Hindlimb muscle (tissue), 1 donor: ENCODE measurements around the gene FAM83D. TPM values are rescaled to one million over a fixed set of nuclear protein-coding genes. Genes with fewer than 3 reads are reported as not detected.
"Not testable (repeated sequence)": the region's sequence is repeated elsewhere in the genome, so short reads cannot be mapped to it uniquely, and the experiment has no call there.

Experiments used
- DNase-seq: peaks from one replicate; pipeline ENCODE4 v3.0.0-alpha.2; 2013
- polyA plus RNA-seq: library from polyadenylated mRNA; unstranded; fragments of 120-200 nt; gene quantifications from one replicate; pipeline ENCODE4 v1.2.1, GENCODE V29; 2013; ENCODE audit not compliant: insufficient read length

FAM83D gene
- polyA plus RNA-seq, 1 donor, result 7.7 TPM

DNA sequence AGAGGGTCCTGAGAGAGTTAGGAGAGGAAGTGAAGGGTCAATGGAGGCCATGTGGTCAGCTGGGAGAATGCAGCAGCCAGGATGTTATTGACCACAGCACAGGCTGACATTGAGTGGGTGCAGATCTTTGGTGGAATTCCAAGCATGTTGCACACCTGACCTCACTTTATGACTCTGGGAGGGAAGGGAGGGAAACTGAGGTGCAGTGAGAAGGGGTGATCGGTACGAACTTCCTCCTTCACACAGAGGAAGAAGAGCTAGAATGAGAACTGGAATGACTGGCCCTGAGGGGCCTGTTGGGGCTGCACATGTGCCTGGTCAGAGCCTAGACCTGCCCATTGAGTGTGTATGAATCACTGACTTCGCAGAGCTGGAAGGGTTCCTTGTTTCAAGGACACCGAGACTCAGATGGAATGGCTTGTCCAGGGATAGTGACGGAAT lies 9.8 kb downstream of the FAM83D start:
- DNase-seq, result no peak

DNA sequence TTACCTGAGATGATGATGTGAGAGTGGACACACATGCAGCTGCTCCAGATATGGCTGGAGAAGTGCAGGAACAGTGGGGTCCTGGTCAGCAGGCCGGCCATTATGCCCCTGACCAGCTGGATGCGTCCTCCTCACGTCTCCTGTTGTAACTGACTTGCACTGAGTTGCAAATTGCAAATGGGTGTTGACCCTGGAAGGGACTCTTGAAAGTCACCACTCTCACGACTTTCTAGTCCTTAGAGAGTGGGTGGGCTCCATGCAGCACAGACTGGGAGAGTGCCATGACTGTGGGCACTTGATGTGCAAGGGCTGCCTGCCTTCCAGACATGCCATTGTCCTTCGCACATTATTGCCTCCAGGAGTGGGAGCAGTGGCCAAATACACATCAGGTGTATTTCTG lies 10.8 kb downstream of the FAM83D start:
- DNase-seq, result no peak

DNA sequence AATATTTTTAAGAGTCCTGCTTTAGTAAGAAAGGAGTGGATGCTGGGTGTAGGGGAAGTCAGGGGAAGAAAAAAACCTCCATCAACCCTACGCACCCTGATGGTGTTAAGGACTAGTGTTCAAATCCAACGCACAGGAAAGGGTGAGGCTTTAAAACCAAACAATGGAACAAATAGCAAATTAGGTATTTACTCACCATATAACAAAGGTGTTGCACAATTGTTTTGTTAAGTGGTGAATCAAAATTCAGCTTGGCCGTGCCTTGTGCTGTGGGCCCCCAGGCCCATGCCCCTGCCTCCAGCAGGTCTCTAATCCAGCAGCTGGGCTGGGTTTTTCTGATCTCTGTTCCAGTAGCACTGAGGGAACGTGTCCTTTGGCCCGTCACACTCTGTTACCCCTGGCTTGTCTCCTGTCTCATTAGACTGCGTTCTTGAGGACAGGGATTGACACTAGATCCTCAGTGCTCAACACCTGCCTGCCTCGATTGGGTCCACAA lies 11.8 kb downstream of the FAM83D start:
- no peak for DNase-seq

DNA sequence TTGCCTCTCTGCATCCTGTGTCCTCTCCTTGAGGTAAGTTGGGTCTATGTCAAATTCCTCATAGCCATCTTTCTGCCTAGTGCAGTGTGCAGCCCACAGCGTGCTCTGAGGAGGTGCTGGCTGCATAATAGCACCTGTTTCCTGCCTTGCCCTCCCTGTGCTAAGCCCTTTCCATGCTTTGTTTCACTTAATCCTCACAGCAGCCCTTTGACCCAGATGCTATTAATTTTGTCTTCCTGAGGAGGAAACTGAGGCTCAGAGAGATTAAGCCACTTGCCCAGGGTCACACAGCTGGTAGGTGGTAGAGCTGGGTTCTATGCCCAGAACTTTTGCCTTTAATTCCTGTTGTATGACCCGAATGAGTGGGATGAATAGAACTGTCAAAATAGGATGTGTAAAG lies 13.5 kb downstream of the FAM83D start:
- DNase-seq, result no peak

DNA sequence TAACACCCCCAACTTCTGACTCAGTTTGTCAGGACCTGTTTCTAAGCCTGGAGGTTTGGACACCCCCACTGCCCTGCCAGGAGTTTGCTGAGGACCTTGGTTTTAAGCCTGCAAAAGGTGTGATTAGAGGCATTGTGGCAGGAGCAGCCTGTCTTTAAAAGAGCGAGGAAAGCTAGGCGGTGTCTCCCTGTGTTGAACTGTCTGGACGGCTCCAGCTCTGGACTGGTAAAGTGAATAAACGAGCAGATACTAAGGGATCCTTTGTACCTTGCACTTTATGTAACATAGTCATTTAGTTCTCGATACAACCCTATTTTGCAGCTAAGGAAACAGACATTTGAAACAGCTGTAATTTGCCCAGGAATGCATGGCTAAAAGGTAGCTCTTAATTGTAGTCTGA lies 14.4 kb downstream of the FAM83D start:
- DNase-seq, result no peak

DNA sequence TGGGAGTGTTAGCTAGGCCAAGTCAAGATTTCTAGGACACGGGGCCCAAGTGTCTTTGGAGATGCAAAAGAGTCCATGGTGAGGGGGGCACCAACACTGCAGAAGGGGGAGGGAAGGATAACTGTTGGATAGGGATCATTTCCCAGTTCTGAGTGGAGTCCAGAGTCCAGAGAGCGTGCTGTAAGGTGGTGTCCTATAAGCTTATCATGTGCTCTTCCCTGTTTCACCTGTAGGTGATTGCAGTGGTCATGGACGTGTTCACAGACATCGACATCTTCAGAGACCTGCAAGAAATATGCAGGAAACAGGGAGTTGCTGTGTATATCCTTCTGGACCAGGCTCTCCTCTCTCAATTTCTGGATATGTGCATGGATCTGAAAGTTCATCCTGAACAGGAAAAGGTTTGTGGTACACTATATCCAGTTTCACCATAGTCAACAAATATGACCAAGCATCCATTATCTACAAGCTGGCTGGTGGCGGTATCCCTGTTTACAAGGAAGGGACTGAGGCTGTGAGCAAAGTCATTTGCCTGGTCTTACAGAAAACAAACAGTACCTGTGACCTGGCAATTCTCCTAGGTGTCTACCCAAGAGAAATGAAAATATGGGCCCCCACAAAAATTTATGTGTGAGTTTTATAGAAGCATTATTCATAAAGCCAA lies 15.6 kb downstream of the FAM83D start:
- no peak for DNase-seq

DNA sequence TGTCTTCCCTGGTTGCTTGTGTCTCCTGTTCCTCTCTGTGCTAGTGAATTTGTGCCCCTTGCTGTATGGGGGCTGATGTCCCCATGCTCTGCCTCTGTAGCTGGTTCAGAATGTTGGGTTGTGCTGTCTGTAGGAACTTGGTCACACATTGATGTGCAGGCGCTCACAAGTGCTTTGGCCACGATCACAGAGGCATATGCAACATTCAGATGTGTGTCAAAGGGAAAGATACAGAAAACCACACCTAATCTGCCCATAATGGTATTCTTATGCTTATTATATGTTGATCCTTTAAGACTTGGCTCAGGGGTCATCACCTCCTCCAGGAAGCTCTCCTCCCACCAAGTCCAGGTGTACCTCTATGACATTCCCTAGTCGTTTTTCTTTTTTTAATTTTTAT lies 18.8 kb downstream of the FAM83D start:
- no peak for DNase-seq

DNA sequence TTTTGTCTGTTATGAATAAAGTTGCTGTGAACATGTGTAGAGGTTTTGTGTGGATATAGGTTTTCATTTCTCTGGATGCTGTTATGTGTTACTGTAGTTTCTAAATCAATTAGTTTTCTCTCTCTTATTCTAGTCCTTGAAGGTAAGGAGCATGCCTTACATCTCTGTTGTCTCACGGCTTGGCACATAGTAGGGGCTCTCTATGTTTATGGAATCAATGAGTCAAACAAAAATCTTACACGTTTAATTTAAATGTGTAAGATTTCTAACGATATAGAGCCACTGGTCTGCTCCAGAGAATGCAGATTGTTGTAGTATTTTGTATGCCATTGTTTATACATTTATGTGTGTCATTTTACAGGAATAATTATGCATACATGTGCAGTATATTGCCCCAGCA lies 20.6 kb downstream of the FAM83D start:
- DNase-seq, result no peak

DNA sequence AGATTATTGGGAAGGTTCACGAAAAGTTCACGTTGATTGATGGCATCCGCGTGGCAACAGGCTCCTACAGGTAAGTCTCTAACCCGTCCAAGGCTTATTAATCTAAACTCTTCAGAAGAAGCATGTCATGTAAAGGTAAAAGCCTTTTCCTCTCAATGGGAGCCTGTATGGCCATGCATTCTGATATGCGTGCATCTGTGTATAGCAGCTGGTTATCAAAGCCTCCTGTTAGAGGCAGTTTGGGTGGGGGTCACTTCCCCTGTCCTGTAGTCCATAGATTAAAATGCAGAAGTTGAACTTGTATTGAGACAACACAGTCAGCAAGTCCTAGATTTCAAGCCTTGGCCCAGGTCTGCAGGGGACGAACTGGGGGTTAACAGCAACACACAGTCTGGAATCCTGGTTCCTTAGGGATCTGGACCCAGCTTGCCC lies 21.7 kb downstream of the FAM83D start:
- DNase-seq, result no peak

DNA sequence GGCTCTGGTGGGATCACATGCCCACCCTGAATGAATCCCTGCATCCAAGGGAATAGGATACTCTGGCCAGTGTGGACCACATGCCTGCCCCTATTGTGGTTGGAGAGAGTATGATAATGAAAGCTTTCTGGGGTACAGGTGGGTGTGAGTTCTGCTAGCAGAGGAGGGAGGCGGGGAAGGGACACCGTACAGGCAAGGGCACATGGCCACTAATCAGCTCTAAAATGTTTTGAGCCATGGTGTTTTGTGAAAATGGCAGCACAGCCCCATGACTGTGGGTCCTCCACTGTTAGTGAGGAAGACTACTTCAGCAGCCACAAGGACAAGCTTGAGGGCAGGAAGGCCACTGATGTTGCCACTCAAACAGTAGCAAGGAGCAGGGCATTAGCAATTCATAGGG lies 24.0 kb downstream of the FAM83D start:
- DNase-seq, result no peak

DNA sequence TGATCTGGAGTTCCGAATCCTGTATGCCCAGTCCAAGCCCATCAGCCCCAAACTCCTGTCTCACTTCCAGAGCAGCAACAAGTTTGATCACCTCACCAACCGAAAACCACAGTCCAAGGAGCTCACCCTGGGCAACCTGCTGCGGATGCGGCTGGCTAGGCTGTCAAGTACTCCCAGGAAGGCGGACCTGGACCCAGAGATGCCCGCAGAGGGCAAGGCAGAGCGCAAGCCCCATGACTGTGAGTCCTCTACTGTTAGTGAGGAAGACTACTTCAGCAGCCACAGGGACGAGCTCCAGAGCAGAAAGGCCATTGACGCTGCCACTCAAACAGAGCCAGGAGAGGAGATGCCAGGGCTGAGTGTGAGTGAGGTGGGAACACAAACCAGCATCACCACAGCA lies 25.4 kb downstream of the FAM83D start:
- no peak for DNase-seq

DNA sequence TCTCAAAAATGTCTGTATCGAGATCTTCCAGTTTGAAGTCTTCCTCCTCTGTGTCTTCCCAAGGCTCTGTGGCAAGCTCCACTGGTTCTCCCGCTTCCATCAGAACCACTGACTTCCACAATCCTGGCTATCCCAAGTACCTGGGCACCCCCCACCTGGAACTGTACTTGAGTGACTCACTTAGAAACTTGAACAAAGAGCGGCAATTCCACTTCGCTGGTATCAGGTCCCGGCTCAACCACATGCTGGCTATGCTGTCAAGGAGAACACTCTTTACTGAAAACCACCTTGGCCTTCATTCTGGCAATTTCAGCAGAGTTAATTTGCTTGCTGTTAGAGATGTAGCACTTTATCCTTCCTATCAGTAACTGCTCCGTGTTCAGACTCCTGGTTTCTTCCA lies 25.9 kb downstream of the FAM83D start:
- no peak for DNase-seq

DNA sequence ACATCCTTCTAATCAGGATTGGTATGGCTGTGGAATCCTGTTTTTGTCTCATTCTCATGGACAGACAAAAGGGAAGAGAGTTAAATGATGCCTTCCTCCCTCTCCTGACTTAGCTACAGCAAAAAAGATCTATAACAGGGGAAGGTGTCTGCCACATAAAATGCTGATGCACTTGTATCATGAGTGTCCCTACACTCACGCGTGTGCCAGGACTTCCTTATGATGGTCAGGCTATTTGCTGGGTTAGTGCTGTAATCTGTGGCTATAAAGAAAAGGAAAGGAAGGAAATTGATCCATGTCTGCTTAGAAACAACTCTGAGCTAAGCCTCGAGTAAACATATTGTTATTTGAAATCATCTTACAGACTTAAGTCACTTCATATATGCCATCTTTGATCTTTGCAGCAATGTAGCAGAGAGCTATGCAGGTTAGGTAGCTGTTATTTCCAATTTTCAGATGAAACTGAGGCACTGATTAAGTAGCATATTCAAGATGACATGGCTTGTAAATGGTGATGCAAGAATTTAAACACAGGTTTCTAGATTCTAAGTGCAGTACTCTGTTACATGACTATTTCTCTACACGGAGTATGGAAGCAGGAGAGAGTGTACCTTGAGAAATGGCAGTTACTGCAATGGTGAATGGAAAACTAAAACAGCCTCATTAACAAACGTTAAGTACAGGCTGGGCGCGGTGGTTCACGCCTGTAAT lies 27.6 kb downstream of the FAM83D start:
- DNase-seq, result no peak

DNA sequence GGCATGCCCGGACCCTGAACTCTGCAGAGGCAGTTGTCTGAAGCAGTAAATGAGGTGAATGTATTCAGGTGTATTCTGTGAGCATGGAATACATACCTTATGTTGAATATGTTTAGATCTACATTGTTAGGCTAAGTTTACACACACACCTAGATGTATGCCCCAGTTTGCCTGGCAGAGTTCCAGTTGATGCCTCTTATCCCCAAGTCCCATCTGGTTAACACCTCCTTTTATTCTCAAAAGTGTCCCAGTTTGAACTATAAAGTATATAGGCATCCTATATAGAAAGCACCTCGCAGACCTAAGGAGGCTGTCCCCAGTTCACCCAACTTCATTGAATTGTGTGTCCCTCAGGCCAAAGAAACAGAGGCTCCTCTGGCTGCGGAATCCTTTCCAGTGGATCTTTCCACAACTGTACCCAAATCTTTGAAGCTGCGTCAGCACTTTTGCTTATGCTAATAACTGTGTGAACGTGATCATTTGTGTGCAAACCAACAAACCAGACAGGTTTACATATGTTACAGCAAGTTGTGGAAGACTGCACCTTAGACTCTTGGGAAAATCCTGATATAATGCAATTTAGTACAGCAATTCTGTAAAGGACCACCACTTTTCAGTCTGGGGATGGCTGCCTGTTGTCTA lies 31.1 kb downstream of the FAM83D start:
- no peak for DNase-seq

DNA sequence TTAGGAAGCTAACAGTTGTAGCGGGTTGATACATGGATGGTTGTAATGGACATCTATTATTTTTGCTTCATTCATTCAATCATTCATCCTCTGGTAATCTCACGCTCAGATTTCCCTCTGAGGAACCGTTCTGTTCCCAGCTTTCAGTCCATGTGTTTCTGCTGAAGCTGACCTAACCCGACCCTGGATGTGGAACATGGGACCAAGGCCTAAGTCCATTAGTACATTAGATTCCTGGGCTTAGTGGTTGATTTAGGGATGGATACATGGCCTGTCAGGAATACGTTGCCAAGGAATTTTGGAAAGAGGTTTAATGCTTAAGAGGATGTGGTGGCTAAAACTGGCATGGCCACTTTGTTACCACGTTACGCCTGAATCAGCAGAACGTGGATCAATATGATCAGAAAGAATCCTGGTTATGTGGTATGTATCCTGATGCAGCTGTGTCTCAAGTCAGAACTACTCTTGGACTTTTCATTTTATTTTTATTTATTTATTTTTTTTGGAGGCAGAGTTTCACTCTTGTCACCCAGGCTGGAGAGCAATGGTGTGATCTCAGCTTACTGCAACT lies 31.8 kb downstream of the FAM83D start:
- DNase-seq, result no peak

DNA sequence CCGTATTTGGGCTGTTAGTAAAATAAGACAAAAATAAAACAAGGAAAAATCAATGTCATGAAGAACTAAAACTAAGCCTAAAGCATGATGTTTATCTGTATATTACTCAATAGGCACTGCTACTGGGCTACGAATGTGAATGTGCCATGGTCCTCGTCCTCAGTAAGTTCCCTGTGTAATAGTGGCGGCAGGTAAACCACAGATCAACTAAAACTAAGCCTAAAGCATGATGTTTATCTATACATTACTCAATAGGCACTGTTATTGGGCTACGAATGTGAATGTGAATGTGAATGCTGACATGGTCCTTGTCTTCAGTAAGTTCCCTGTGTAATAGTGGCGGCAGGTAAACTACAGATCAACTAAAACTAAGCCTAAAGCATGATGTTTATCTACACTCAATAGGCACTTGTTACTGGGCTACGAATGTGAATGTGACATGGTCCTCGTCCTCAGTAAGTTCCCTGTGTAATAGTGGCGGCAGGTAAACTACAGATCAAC lies 34.0 kb downstream of the FAM83D start:
- not testable (repeated sequence) for DNase-seq

DNA sequence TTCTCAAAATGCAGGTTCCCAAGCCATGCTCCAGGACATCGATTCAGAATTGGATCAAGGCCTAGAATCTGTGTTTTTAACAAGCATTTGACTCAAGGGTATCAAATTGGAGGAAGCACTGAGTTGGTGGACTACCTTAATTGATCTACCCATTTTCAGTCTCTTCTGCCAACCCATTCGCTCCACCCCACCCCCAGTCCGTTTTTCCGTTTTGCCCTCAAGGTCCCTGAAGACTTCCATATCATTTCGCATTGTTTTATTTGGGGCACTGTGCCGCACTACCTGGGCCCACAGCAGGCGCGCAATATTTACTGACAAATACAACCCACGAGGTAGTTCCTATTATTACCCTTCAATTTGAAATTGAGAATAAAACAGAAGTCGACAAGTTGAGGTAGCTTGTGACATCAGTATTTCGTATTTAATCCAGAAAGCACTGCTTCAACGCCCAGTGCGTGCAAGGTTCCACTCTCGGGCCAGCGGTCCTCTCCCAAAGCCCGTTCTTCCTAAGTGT lies 35.4 kb downstream of the FAM83D start:
- no peak for DNase-seq

DNA sequence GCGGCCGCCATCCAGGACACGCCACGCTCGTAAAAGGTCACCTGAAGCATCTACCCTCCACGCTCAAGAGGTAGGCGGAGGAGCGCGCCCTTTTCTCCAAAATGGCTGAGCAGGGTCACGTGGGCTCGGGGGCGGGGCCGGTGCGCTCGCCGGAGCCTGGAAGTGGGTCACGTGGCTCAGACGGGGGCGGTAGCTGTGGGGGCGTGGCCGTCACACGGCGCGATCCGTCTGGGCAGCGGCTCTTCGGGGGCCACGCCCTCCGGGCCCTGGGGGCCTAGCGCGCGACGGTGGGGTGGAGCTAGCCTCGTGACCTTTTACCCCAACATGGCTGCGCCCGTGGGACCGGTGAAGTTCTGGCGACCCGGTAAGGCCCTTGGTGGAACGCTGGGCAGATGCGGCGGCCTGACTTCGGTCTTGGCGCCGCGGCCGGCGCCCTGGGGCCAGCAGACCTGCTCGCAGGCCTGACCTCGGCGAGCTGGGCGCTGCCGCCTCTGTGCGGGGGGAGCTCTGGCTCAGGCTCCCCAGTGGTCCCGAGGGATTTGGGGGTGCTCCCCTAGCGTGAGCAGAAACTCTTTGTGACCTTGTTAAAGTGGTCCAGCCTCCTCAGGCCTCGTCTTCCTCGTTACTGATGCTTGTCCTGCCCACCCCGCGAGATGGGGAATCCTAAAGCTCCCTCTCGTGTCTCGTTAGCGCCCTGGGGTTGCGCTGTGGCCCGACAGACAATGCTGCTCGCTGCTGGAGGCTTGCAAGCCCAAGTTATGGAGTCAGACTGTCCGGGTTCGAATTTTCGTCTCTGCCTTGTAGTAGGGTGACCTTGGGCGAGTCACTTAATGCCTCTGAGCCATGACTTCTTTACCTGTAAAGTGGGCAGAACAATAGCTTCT lies 36.1 kb downstream of the FAM83D start, which contains the start of gene DHX35:
Gene DHX35, plus strand, starts transcription at position 301 of the 884 bp plus-strand sequence. Its CDS starts 24 bp downstream, at position 325.
- peak; percentile 99 for DNase-seq

DNA sequence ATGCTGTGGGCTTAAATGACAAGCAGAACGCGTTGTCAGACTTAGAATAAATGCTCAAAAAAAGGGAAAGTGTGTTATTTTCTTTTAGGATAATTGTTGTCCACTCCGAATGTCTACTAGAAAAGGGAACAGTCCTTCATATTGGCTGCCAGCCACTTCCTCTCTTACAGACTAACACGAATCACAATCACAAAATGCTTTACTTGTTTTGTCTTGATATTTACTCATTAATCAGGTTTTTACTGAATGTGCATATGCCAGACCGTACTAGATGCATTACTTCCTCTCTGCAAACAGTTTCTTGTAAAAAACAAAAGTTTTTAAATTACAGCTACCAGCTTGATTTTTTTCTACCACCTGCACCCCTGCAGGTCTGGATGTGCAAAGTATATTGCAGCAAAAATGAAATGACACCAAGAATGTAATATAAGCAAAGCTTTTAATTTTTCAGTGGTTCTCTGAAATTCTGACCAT lies 36.7 kb downstream of the FAM83D start:
- DNase-seq, result no peak

DNA sequence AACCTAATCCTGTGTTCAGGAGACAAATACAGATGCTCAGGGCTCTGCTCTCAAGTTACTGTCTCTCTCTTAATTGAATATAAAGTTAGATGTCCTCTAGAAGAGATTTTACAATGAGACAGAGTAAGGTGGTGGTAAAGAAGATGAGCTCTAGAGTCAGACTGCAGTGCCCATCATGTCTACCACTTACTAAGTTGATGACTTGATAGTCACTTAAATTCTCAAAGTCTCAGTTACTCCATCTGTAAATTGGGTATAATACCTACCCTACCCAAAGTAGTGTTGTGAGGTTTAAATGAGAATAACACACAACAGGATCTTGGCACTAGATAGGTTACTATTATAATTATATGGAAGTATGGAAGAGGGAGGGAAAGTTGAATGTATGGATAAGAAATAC lies 37.5 kb downstream of the FAM83D start:
- DNase-seq, result no peak

DNA sequence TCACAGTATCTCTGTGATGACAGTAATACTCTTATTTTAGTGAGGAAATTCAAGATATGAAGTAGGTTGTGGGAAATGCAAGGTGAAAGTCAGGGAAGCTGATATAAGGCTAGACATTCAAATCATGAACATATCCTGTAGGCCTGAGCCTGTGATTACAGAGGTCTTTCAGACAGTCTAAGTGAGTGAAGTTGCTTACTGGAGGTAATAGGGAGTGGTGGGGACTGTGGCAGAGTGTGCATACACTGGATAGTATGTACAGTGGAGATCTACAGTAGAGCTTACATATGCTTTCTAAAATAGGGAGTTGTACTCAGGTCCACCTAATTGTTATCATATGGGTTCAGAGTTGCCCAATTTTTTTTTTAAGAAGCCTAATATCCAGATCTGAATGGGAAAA lies 39.0 kb downstream of the FAM83D start:
- DNase-seq, result no peak

DNA sequence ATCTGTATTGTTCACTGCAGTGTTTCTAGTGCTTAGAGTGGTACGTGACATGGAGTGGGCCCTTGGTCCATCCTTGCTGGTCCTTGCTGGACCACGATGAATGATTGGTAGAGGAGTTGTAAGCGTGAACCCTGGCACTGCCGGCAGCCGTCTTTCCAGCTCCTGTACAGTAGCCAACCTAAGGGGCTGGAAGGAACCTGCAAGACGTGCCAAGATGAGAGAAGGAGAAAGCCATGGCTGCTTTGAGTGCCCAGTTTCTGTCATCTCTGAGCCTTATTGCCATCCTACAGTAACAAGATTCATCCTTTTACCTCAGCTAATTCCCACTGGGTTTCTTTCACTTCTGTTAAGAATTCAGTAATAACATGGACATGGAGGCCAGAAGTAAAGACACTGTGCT lies 41.9 kb downstream of the FAM83D start:
- DNase-seq, result no peak
